D721Med (cell line): ENCODE measurements around the gene LTF.

Experiments used
- DNase-seq: peaks from one replicate; pipeline ENCODE4 v3.0.0; 2011; ENCODE audit warnings: low spot score; ENCODE audit not compliant: insufficient read length
- FAIRE-seq: peaks from 2 replicates; lab custom pipeline; 2011; peaks lifted over from hg19 to GRCh38; lab: Jason Lieb, UNC
- CTCF ChIP-seq: IDR thresholded peaks from 2 replicates; pipeline ENCODE4 v1.5.1; 2012; ENCODE audit warnings: mild to moderate bottlenecking, control low read depth; ENCODE audit not compliant: insufficient read depth; ENCODE audit errors: missing control alignments

The LTF gene

GRCh38 chr3:46462111-46462510, 2.6 kb downstream of the LTF start:
- FAIRE-seq, result no peak
- peak; percentile 26 for TF ChIP-seq CTCF
- no peak for DNase-seq

- FAIRE-seq (no peak), DNase-seq (no peak)
- TF ChIP-seq CTCF, result no peak
Observed at GRCh38 chr3:46460051-46460450, 4.7 kb downstream of the LTF start.

- no peak for FAIRE-seq
- TF ChIP-seq CTCF, result no peak
- no peak for DNase-seq
Observed at GRCh38 chr3:46456118-46456517, 8.6 kb downstream of the LTF start.

- DNase-seq (no peak), FAIRE-seq (no peak)
- TF ChIP-seq CTCF, result no peak
Observed at GRCh38 chr3:46455231-46456115, 9.2 kb downstream of the LTF start.

- FAIRE-seq, result no peak
- DNase-seq, result no peak
- no peak for TF ChIP-seq CTCF
Observed at GRCh38 chr3:46454606-46455005, 10.1 kb downstream of the LTF start.

GRCh38 chr3:46454209-46454595, 10.5 kb downstream of the LTF start:
- DNase-seq (no peak), FAIRE-seq (no peak)
- TF ChIP-seq CTCF, result no peak
